HG03457 (cell line): ENCODE measurements around the gene PTPN5.
"Not testable (repeated sequence)": the region's sequence is repeated elsewhere in the genome, so short reads cannot be mapped to it uniquely, and the experiment has no call there.

Experiments
- ATAC-seq: cut with Tn5 transposase; IDR thresholded peaks from one replicate; pipeline ENCODE4 v1.9.1; 2021; ENCODE audit warnings: moderate number of reproducible peaks; ENCODE audit not compliant: unreplicated experiment

PTPN5 gene

DNA sequence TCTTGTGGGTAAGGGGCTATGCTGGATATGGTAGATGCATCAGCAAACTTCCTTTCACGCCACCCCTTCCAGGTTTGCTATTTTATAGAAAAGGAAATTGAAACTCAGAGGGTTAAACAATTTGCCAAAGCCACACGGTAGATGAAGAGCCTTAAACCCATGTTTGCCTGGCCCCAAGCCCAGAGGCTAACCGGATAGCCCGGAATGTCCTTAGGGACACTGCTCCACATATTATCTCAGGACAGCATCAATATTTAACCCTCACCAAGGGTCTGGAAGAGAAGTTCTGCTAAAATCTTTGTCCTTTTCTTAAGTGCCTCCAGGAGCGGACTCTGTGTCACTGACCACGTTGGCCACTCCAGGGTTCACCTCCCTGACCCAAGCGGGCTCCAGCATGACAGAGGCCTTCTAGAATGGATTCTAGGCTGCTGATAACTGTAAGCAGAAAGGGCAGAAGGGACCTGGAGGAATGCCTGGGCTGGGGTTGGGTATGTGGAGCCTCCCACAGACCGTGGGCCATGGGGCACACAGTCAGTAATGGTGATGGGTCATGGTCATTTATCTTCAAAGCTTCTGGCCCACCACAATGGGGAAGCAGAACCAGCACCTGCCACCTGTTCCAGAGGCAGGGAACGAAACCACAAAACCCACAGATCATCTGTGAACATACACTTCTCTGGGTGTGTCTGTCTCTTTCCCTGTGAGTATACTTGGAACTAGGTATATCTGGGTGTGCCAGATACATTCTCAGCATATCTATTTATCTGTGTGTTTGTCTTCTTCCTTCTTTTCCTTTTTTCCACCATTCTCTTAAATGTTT lies 98.4 kb downstream of the PTPN5 start:
- no peak for ATAC-seq

DNA sequence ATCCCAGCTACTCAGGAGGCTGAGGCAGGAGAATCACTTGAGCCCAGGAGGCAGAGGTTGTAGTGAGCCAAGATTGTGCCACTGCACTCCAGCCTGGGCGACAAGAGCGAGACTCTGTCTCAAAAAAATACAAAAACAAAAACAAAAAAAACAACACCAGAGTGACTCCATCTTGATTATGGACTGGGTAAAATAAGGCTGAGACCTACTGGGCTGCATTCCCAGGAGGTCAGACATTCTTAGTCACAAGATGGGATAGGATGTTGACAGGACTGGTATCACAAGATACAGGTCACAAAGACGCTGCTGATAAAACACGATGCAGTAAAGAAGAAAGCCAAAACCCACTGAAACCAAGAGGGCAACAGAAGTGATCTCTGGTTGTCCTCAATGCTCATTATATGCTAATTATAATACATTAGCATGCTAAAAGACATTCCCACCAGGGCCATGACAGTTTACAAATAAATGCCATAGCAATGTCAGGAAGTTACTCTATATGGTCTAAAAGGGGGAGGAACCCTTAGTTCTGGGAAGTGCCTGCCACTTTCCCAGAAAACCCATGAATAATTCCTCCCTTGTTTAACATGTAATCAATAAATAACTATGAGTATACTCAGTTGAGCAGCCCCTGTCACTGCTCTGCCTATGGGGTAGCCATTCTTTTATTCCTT lies 100.0 kb downstream of the PTPN5 start:
- ATAC-seq = not testable (repeated sequence)

DNA sequence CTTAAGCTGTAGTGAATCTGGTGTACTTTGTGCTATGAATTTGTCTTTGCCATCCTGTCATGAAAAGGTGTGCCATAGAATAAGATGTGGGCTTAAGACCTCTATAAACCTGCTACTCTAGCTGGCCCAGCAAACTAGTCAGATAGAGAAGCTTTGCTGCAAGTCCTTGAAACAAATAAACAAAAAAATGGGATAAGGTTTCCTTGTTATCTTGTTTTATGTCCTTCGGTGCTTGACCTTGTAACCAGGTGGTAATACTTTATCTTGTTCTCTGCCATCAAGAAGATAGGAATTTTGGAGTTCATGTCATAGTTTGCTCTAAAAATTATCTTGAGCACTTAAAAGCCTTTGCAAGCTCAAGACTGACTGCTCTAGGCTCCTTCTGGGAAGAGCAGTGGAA lies 107.3 kb downstream of the PTPN5 start:
- ATAC-seq = no peak

DNA sequence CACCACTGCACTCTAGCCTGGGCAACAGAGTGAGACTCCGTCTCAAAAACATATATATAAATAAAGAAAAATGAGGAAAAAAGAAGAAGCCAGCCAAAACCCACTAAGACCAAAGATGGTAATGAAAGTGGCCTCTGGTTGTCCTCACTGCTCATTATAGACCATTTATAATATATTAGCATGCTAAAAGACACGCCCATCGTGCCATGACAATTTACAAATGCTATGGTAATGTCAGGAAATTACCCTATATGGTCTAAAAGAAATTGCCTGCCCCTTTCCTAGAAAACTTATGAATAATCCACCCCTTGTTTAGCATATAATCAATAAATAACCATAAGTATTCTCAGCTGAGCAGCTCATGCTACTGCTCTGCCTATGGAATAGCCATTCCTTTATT lies 109.1 kb downstream of the PTPN5 start:
- ATAC-seq = no peak

DNA sequence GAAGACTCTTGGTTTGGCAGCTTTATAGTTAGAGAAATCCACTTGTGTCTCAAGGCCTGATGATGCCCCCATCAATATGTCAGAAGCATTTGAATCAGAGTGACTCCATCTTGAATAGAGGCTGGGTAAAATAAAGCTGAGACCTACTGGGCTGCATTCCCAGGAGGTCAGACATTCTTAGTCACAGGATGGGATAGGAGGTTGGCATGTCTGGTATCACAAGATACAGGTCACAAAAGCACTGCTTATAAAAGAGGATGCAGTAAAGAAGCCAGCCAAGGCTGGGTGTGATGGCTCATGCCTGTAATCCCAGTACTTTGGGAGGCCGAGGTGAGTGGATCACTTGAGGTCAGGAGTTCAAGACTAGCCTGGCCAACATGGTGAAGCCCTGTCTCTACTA lies 109.6 kb downstream of the PTPN5 start:
- ATAC-seq = not testable (repeated sequence)
